B cell (primary cell): ENCODE data around the gene CDH12. TPM values are rescaled to one million over a fixed set of nuclear protein-coding genes. Genes with fewer than 3 reads are reported as not detected.

Source experiments
- ATAC-seq: fragments of 200-7000 bp; cut with Tn5 transposase; one replicate; pipeline ENCODE4 v1.10.0; 2021; ENCODE audit warnings: low read depth, mild to moderate bottlenecking, moderate number of reproducible peaks, moderate library complexity
- CTCF ChIA-PET: fragments of 350-600 bp; sonication (Branson Sonifier 250); formaldehyde crosslinking; loops from one replicate; lab custom pipeline; 2021; ENCODE audit warnings: antibody characterized with exemption, inconsistent platforms; lab: Charles Lee
- POLR2A ChIA-PET: fragments of 350-600 bp; sonication (Branson Sonifier 250); formaldehyde crosslinking; loops from one replicate; lab custom pipeline; 2021; ENCODE audit warnings: antibody characterized with exemption; lab: Charles Lee
- DNase-seq: peaks from one replicate; pipeline ENCODE4 v3.0.0; 2013
- H2AFZ ChIP-seq: 2 replicates; pipeline ENCODE4 v1.6.1; 2012; ENCODE audit warnings: mild to moderate bottlenecking, low read depth, low read length; ENCODE audit not compliant: insufficient read depth, poor library complexity, severe bottlenecking
- H3K27ac ChIP-seq, 2 donors: 1 replicate in 1 of 2; 2 replicates in 1 of 2; pipeline ENCODE4 v1.5.1; 2012 to 2013; ENCODE audit warnings: low read length in 2 of 2, mild to moderate bottlenecking in 2 of 2, moderate library complexity in 1 of 2
- H3K27me3 ChIP-seq, 4 experiments: fragments of 200-600 bp in 1 of 4; sonication (generic) in 1 of 4; replicated peaks in 1 of 4; 1 replicate in 2 of 4; 2 replicates in 2 of 4; pipeline versions ENCODE4 v1.6.1 to v1.7.0; 2013 to 2016; ENCODE audit warnings: low read length in 3 of 4, mild to moderate bottlenecking in 2 of 4, mixed read lengths in 1 of 4, moderate library complexity in 1 of 4; ENCODE audit not compliant: insufficient read depth in 4 of 4, control insufficient read depth in 3 of 4; ENCODE audit errors: control extremely low read depth in 1 of 4
- H3K36me3 ChIP-seq, 2 experiments: replicated peaks in 1 of 2; 1 replicate in 1 of 2; 2 replicates in 1 of 2; pipeline versions ENCODE4 v1.6.1 to v1.7.1; 2013; ENCODE audit warnings: low read length in 1 of 2; ENCODE audit not compliant: insufficient read depth in 2 of 2, control insufficient read depth in 1 of 2; ENCODE audit errors: control extremely low read depth in 1 of 2, extremely low read depth in 1 of 2
- H3K4me1 ChIP-seq, 2 donors: fragments of 200-600 bp in 1 of 2; sonication (generic) in 1 of 2; 1 replicate in 1 of 2; 2 replicates in 1 of 2; pipeline versions ENCODE4 v1.5.1 to v1.6.1; 2013 to 2017; ENCODE audit warnings: low read length in 2 of 2; ENCODE audit not compliant: control insufficient read depth in 2 of 2, insufficient read depth in 2 of 2
- H3K4me2 ChIP-seq: replicated peaks from 2 replicates; pipeline ENCODE3; 2012; ENCODE audit warnings: mild to moderate bottlenecking, low read depth, low read length; ENCODE audit not compliant: poor library complexity, severe bottlenecking
- H3K4me3 ChIP-seq, 5 experiments: fragments of 200-600 bp in 1 of 5; sonication (generic) in 1 of 5; 1 replicate in 3 of 5; 2 replicates in 2 of 5; pipeline versions ENCODE4 v1.5.1 to v1.7.0; 2011 to 2016; ENCODE audit warnings: low read length in 4 of 5, mild to moderate bottlenecking in 4 of 5, low read depth in 2 of 5, control low read depth in 1 of 5, moderate library complexity in 1 of 5; ENCODE audit not compliant: insufficient read depth in 1 of 5; ENCODE audit errors: control extremely low read depth in 1 of 5, extremely low read depth in 1 of 5
- H3K79me2 ChIP-seq: fragments of 200-600 bp; sonication (generic); one replicate; pipeline ENCODE4 v1.6.0; 2016; ENCODE audit warnings: low read length; ENCODE audit not compliant: control insufficient read depth, insufficient read depth
- H3K9ac ChIP-seq: fragments of 200-600 bp; sonication (generic); 2 replicates; pipeline ENCODE4 v1.6.1; 2017; ENCODE audit warnings: mild to moderate bottlenecking, low read length, moderate library complexity
- H3K9me3 ChIP-seq, 3 donors: one replicate each; pipeline versions ENCODE4 v1.6.1 to v1.7.1; 2013; ENCODE audit warnings: low read length in 2 of 3; ENCODE audit not compliant: control insufficient read depth in 2 of 3, insufficient read depth in 1 of 3; ENCODE audit errors: control extremely low read depth in 1 of 3
- H4K20me1 ChIP-seq: 2 replicates; pipeline ENCODE4 v1.6.0; 2012; ENCODE audit warnings: mild to moderate bottlenecking, low read length; ENCODE audit not compliant: insufficient read depth, control insufficient read depth, poor library complexity, severe bottlenecking
- H3K27ac Mint-ChIP-seq: one replicate; pipeline ENCODE4 v1.8.0; 2021; ENCODE audit warnings: mixed read lengths
- H3K27me3 Mint-ChIP-seq: one replicate; pipeline ENCODE4 v1.8.0; 2021; ENCODE audit warnings: mixed read lengths
- H3K4me1 Mint-ChIP-seq: one replicate; pipeline ENCODE4 v1.8.0; 2021; ENCODE audit warnings: mixed read lengths
- H3K4me3 Mint-ChIP-seq: one replicate; pipeline ENCODE4 v1.8.0; 2021; ENCODE audit warnings: mixed read lengths
- H3K9me3 Mint-ChIP-seq: one replicate; pipeline ENCODE4 v1.8.0; 2022; ENCODE audit warnings: mixed read lengths; ENCODE audit not compliant: insufficient read depth
- EZH2 ChIP-seq: IDR thresholded peaks from 2 replicates; pipeline ENCODE4 v1.6.1; 2012; ENCODE audit warnings: borderline replicate concordance, low read depth, mild to moderate bottlenecking, moderate library complexity, low read length; ENCODE audit not compliant: insufficient read depth, poor library complexity, severe bottlenecking
- WGBS: methylation state at CpG from one replicate; pipeline ENCODE4 v1.1.5; 2013; ENCODE audit warnings: missing lambda C conversion rate; ENCODE audit not compliant: insufficient coverage; 5-methylcytosine and 5-hydroxymethylcytosine counted together
- intact Hi-C: fragments of 100-400 bp; cut with micrococcal nuclease; formaldehyde crosslinking; loops from one replicate; pipeline ENCODE4 v1.10.0; 2022
- polyA plus RNA-seq: library from polyadenylated mRNA; depleted of rRNA; stranded (reverse); fragments of >200 nt; gene quantifications from 2 replicates; pipeline ENCODE4 v1.2.3, GENCODE V29; 2012
- total RNA-seq, 2 donors: library from RNA; stranded (reverse); fragments of 120-200 nt in 1 of 2; gene quantifications; 1 replicate in 1 of 2; 2 replicates in 1 of 2; pipeline versions ENCODE4 v1.2.3 to v1.2.4, GENCODE V29; 2013 to 2022
- TF ChIP-seq, protein P1 (sequence below): fragments of 200-600 bp; IDR thresholded peaks from one replicate; pipeline ENCODE4 v1.8.0; 2022; ENCODE audit warnings: antibody characterized with exemption, mild to moderate bottlenecking

The CDH12 gene
- total and polyA plus RNA-seq, 2 donors (not counting 1 experiment from before 2014, with no cell fraction given), result not detected

GRCh38 chr5:21889581-21889980 is 963.6 kb downstream of the CDH12 start:
- Mint-ChIP-seq H3K27ac (no peak overlapping the region), H3K9me3 (no peaks in the 10 kb centered on the region), H3K4me3 (no peak overlapping the region), H3K4me1 (no peaks in the 10 kb centered on the region), H3K27me3 (no peaks in the 10 kb centered on the region)
- Histone ChIP-seq H4K20me1 (no peaks in the 10 kb centered on the region), H3K9ac (no peak overlapping the region), H3K27ac (no peak overlapping the region), H3K4me1 (no peaks in the 10 kb centered on the region), H3K27me3 (no peaks in the 10 kb centered on the region), H3K79me2 (no peaks in the 10 kb centered on the region), H3K9me3 (peaks cover 0 to 2% (median 0%) of the 10 kb centered on the region in 3 donors), H2AFZ (no peak overlapping the region), H3K4me3 (no peak overlapping the region), H3K4me2 (no peak overlapping the region), H3K36me3 (no peaks in the 10 kb centered on the region)
- CTCF ChIA-PET, result no interaction called here
- no peak for TF ChIP-seq EZH2
- TF ChIP-seq, protein P1, sequence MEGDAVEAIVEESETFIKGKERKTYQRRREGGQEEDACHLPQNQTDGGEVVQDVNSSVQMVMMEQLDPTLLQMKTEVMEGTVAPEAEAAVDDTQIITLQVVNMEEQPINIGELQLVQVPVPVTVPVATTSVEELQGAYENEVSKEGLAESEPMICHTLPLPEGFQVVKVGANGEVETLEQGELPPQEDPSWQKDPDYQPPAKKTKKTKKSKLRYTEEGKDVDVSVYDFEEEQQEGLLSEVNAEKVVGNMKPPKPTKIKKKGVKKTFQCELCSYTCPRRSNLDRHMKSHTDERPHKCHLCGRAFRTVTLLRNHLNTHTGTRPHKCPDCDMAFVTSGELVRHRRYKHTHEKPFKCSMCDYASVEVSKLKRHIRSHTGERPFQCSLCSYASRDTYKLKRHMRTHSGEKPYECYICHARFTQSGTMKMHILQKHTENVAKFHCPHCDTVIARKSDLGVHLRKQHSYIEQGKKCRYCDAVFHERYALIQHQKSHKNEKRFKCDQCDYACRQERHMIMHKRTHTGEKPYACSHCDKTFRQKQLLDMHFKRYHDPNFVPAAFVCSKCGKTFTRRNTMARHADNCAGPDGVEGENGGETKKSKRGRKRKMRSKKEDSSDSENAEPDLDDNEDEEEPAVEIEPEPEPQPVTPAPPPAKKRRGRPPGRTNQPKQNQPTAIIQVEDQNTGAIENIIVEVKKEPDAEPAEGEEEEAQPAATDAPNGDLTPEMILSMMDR, result no peak
- WGBS, result no CpG with 5 or more reads among the region's 1 CpG
- intact Hi-C loops, result no loop called here
- ATAC-seq, result no peak
- DNase-seq, result no peak
- POLR2A ChIA-PET, result no interaction called here

- ATAC-seq, result no peak
- Histone ChIP-seq H3K27me3 (no peaks in the 10 kb centered on the region), H3K4me1 (no peaks in the 10 kb centered on the region), H3K27ac (no peak overlapping the region), H3K9ac (no peak overlapping the region), H3K36me3 (no peaks in the 10 kb centered on the region), H3K4me2 (no peak overlapping the region), H2AFZ (no peak overlapping the region), H3K4me3 (no peak overlapping the region), H3K79me2 (no peaks in the 10 kb centered on the region), H4K20me1 (no peaks in the 10 kb centered on the region), H3K9me3 (peaks cover 0 to 2% (median 0%) of the 10 kb centered on the region in 3 donors)
- no peak for DNase-seq
- POLR2A ChIA-PET, result no interaction called here
- Mint-ChIP-seq H3K9me3 (no peaks in the 10 kb centered on the region), H3K4me1 (no peaks in the 10 kb centered on the region), H3K27me3 (no peaks in the 10 kb centered on the region), H3K4me3 (no peak overlapping the region), H3K27ac (no peak overlapping the region)
- WGBS, result 95% methylated on average over 10 of the region's 17 CpGs
- TF ChIP-seq, protein P1, result no peak
- no peak for TF ChIP-seq EZH2
- intact Hi-C loops, result no loop called here
- CTCF ChIA-PET, result no interaction called here
These were observed 970.9 kb downstream of the CDH12 start for GRCh38 chr5:21882074-21882745.
